GM18867 (cell line): Measurements from ENCODE around the gene PPP2R3A.
"Not testable (repeated sequence)": the region's sequence is repeated elsewhere in the genome, so short reads cannot be mapped to it uniquely, and the experiment has no call there.

ENCODE experiments used
- ATAC-seq: cut with Tn5 transposase; IDR thresholded peaks from one replicate; pipeline ENCODE4 v1.9.1; 2021; ENCODE audit warnings: mild to moderate bottlenecking, moderate library complexity; ENCODE audit not compliant: unreplicated experiment

PPP2R3A gene

GRCh38 chr3:135965506-135966270 is at the start of gene PPP2R3A:
Gene PPP2R3A, plus strand, starts transcription at chr3:135965728. Its CDS starts 35,771 bp downstream, at chr3:136001499.
- peak; percentile 76 for ATAC-seq

GRCh38 chr3:135916310-135916709 is 49.2 kb upstream of the PPP2R3A start:
- no peak for ATAC-seq

- no peak for ATAC-seq
Observed at GRCh38 chr3:135917076-135917475, 48.5 kb upstream of the PPP2R3A start.

- no peak for ATAC-seq
Observed at GRCh38 chr3:135917927-135918597, 47.5 kb upstream of the PPP2R3A start.

GRCh38 chr3:135918600-135918999 is 46.9 kb upstream of the PPP2R3A start:
- no peak for ATAC-seq

- no peak for ATAC-seq
Observed at GRCh38 chr3:135920275-135920674, 45.3 kb upstream of the PPP2R3A start.

- no peak for ATAC-seq
Observed at GRCh38 chr3:135922903-135923250, 42.7 kb upstream of the PPP2R3A start.

- ATAC-seq = no peak
Observed at GRCh38 chr3:135924506-135924905, 41.0 kb upstream of the PPP2R3A start.

GRCh38 chr3:135926664-135927063 is 38.9 kb upstream of the PPP2R3A start:
- no peak for ATAC-seq

GRCh38 chr3:135927155-135927554 is 38.4 kb upstream of the PPP2R3A start:
- ATAC-seq = no peak

GRCh38 chr3:135929670-135930069 is 35.9 kb upstream of the PPP2R3A start:
- no peak for ATAC-seq

- no peak for ATAC-seq
Observed at GRCh38 chr3:135930255-135930654, 35.3 kb upstream of the PPP2R3A start.

- ATAC-seq = not testable (repeated sequence)
Observed at GRCh38 chr3:135935171-135935570, 30.4 kb upstream of the PPP2R3A start.

GRCh38 chr3:135937766-135938165 is 27.8 kb upstream of the PPP2R3A start:
- ATAC-seq = not testable (repeated sequence)

GRCh38 chr3:135944831-135945230 is 20.7 kb upstream of the PPP2R3A start:
- no peak for ATAC-seq

GRCh38 chr3:135950941-135951340 is 14.6 kb upstream of the PPP2R3A start:
- no peak for ATAC-seq

GRCh38 chr3:135964160-135964955 is 1.2 kb upstream of the PPP2R3A start:
- ATAC-seq = no peak

- no peak for ATAC-seq
Observed at GRCh38 chr3:135965129-135965505, 411 bp upstream of the PPP2R3A start.

- ATAC-seq = no peak
Observed at GRCh38 chr3:135966271-135966961, 888 bp downstream of the PPP2R3A start.

- ATAC-seq = no peak
Observed at GRCh38 chr3:135966962-135967274, 1.4 kb downstream of the PPP2R3A start.

GRCh38 chr3:135967867-135968266 is 2.3 kb downstream of the PPP2R3A start:
- no peak for ATAC-seq
